SU-DHL-6 (cell line): ENCODE measurements around the gene SENP2.

Experiments used
- H2AFZ ChIP-seq: fragments of 200-600 bp; sonication (generic); 2 replicates; pipeline ENCODE4 v1.6.1; 2014; ENCODE audit warnings: low read depth, mild to moderate bottlenecking, moderate library complexity, mixed read lengths, antibody characterized with exemption, low read length; ENCODE audit not compliant: severe bottlenecking
- H3F3A ChIP-seq: fragments of 200-600 bp; shearing (Covaris generic); 2 replicates; pipeline ENCODE4 v1.6.0; 2016; ENCODE audit warnings: antibody characterized with exemption, mild to moderate bottlenecking; ENCODE audit not compliant: insufficient read depth
- H3K27ac ChIP-seq: fragments of 200-600 bp; sonication (generic); 2 replicates; pipeline ENCODE4 v1.5.1; 2016; ENCODE audit warnings: low read depth, mild to moderate bottlenecking, low read length, moderate library complexity, mixed read lengths
- H3K27me3 ChIP-seq: fragments of 200-600 bp; sonication (generic), shearing (Covaris generic); 2 replicates; pipeline ENCODE4 v1.6.0; 2014; ENCODE audit warnings: mild to moderate bottlenecking, low read length
- H3K36me3 ChIP-seq: fragments of 200-600 bp; sonication (generic); 2 replicates; pipeline ENCODE4 v1.6.1; 2014; ENCODE audit warnings: mild to moderate bottlenecking, low read length, mixed read lengths
- H3K4me2 ChIP-seq: fragments of 300-600, 200-600 bp; shearing (Covaris generic), sonication (generic); 2 replicates; pipeline ENCODE4 v1.6.0; 2014; ENCODE audit warnings: low read length, low read depth, mild to moderate bottlenecking; ENCODE audit not compliant: poor library complexity, severe bottlenecking
- H3K4me3 ChIP-seq: fragments of 200-600 bp; sonication (generic); 2 replicates; pipeline ENCODE4 v1.5.1; 2014; ENCODE audit warnings: antibody characterized with exemption, low read length, mild to moderate bottlenecking, mixed read lengths; ENCODE audit not compliant: insufficient read depth, poor library complexity, severe bottlenecking
- H3K79me2 ChIP-seq: fragments of 200-600 bp; sonication (generic); 2 replicates; pipeline ENCODE4 v1.6.1; 2014; ENCODE audit warnings: mild to moderate bottlenecking, low read length, moderate library complexity; ENCODE audit not compliant: insufficient read depth
- H3K9ac ChIP-seq: fragments of 200-600 bp; sonication (generic); 2 replicates; pipeline ENCODE4 v1.7.0; 2014; ENCODE audit warnings: mild to moderate bottlenecking, low read length
- H3K9me2 ChIP-seq: fragments of 200-600 bp; sonication (generic); replicated peaks from 2 replicates; pipeline ENCODE4 v1.6.1; 2014; ENCODE audit warnings: low read length; ENCODE audit not compliant: insufficient read depth
- H3K9me3 ChIP-seq: fragments of 200-600 bp; sonication (generic); 2 replicates; pipeline ENCODE4 v1.6.1; 2014; ENCODE audit warnings: low read length, mixed read lengths; ENCODE audit not compliant: insufficient read depth
- H4K20me1 ChIP-seq: fragments of 200-600 bp; sonication (generic); 2 replicates; pipeline ENCODE4 v1.6.1; 2014; ENCODE audit warnings: low read depth, mild to moderate bottlenecking, antibody characterized with exemption, low read length, moderate library complexity, mixed read lengths
- EZH2phosphoT487 ChIP-seq: fragments of 200-600 bp; sonication (generic), shearing (Covaris generic); conservative IDR thresholded peaks from 2 replicates; pipeline ENCODE4 v1.6.1; 2018; ENCODE audit warnings: mild to moderate bottlenecking, antibody characterized with exemption, low read length, moderate library complexity, mixed read lengths
- TF ChIP-seq, protein P1 (sequence below): fragments of 200-600 bp; sonication (generic); IDR thresholded peaks from one replicate; pipeline ENCODE4 v1.5.1; 2017; ENCODE audit warnings: antibody characterized with exemption, mild to moderate bottlenecking, low read length, moderate library complexity; ENCODE audit not compliant: insufficient read depth, poor library complexity, severe bottlenecking

SENP2 gene

DNA sequence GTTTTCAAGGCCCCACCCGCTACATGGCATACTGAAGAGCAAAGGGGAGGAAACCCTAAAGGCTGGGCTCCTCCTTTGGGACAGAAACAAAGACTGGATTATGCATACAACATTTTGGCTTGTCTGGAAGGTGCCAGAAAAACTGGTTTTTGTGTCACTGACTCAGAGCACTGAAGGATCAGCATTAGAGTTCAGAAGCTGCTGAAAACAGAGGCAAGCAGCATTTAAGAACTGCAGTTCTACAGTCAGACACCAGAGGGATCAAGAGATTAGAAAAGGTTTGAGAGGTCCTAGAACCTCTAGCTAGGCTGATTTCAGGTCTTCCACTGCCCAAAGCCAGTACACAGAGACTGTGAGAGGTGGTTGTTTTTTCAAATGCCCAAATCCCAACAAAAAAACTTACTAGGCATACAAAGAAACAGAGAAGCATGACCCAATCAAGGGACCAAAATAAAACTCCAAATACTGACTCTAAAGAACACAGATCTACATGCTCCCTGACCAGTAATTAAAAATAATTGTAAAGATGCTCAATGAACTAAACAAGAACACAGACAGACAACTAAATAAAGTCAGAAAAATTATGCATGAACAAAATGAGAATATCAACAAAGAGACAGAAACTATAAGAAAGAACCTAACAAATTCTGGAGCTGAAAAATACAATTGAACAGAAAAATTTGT lies 91.2 kb downstream of the SENP2 start:
- Histone ChIP-seq H3K36me3 (no peaks in the 10 kb centered on the region), H4K20me1 (no peaks in the 10 kb centered on the region), H3F3A (no peaks in the 10 kb centered on the region), H3K9ac (no peak overlapping the region), H3K4me2 (no peak overlapping the region), H3K27me3 (no peaks in the 10 kb centered on the region), H3K27ac (no peak overlapping the region), H3K4me3 (no peak overlapping the region), H3K9me3 (no peaks in the 10 kb centered on the region), H2AFZ (no peak overlapping the region), H3K79me2 (no peaks in the 10 kb centered on the region), H3K9me2 (no peaks in the 10 kb centered on the region)
- no peak for TF ChIP-seq EZH2phosphoT487
- TF ChIP-seq, protein P1, sequence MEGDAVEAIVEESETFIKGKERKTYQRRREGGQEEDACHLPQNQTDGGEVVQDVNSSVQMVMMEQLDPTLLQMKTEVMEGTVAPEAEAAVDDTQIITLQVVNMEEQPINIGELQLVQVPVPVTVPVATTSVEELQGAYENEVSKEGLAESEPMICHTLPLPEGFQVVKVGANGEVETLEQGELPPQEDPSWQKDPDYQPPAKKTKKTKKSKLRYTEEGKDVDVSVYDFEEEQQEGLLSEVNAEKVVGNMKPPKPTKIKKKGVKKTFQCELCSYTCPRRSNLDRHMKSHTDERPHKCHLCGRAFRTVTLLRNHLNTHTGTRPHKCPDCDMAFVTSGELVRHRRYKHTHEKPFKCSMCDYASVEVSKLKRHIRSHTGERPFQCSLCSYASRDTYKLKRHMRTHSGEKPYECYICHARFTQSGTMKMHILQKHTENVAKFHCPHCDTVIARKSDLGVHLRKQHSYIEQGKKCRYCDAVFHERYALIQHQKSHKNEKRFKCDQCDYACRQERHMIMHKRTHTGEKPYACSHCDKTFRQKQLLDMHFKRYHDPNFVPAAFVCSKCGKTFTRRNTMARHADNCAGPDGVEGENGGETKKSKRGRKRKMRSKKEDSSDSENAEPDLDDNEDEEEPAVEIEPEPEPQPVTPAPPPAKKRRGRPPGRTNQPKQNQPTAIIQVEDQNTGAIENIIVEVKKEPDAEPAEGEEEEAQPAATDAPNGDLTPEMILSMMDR, result peak; percentile 26

DNA sequence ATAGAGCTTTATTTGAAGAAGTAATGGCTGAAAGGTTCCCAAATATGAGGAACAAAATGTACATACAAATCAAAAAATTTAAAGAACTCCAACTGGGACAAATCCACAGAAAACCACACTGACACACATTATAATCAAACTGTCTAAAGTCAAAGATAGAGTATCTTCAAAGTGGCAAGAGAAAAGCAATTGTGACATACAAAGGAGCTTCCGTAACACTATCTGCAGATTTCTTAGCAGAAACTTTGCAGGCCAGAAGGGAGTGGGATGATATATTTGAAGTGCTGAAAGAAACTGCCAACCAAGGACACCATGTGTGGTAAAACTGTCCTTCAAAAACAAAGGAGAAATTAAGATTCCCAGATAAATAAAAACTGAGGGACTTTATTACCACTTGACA lies 91.9 kb downstream of the SENP2 start:
- Histone ChIP-seq H3K79me2 (no peaks in the 10 kb centered on the region), H3K4me2 (no peak overlapping the region), H4K20me1 (no peaks in the 10 kb centered on the region), H3K9me2 (no peaks in the 10 kb centered on the region), H3K36me3 (no peaks in the 10 kb centered on the region), H3K9ac (no peak overlapping the region), H3K9me3 (no peaks in the 10 kb centered on the region), H3F3A (no peaks in the 10 kb centered on the region), H3K27ac (no peak overlapping the region), H3K27me3 (no peaks in the 10 kb centered on the region), H3K4me3 (no peak overlapping the region), H2AFZ (no peak overlapping the region)
- TF ChIP-seq EZH2phosphoT487, result no peak
- TF ChIP-seq, protein P1, result no peak

DNA sequence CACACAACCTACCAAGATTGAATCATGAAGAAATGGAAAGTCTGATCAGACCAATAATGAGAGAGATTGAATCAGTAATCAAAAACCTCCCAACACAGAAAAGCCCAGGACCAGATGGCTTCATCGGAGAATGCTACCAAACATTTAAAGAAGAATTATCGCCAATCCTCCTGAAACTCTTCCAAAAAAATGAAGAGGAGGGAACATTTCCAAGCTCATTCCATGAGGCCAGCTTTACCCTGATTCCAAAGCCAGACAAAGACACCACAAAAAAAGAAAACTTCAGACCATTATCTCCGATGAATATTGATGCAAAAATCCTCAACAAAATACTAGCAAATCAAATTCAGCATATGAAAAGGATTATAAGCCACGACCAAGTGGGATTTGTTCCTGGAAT lies 94.1 kb downstream of the SENP2 start:
- H3K9me3 ChIP-seq, result no peaks in the 10 kb centered on the region
- no peaks in the 10 kb centered on the region for H3K9me2 ChIP-seq
- H3K27me3 ChIP-seq, result no peaks in the 10 kb centered on the region
- no peak overlapping the region for H3K4me2 ChIP-seq
- no peak overlapping the region for H3K9ac ChIP-seq
- H3K4me3 ChIP-seq, result no peak overlapping the region
- no peaks in the 10 kb centered on the region for H3K79me2 ChIP-seq
- TF ChIP-seq EZH2phosphoT487, result no peak
- TF ChIP-seq, protein P1, result no peak
- no peaks in the 10 kb centered on the region for H3K36me3 ChIP-seq
- H4K20me1 ChIP-seq, result no peaks in the 10 kb centered on the region
- no peak overlapping the region for H2AFZ ChIP-seq
- no peak overlapping the region for H3K27ac ChIP-seq
- H3F3A ChIP-seq, result no peaks in the 10 kb centered on the region
